Mammary epithelial cell (primary cell): ENCODE results near the gene NF1.

Experiments
- CTCF ChIP-seq, 2 donors: IDR thresholded peaks in 1 of 2; conservative IDR thresholded peaks in 1 of 2; 2 replicates each; pipeline ENCODE4 v1.5.1; 2011 to 2012; ENCODE audit warnings: inconsistent platforms in 2 of 2, low read length in 2 of 2, mild to moderate bottlenecking in 2 of 2, control low read depth in 1 of 2, low read depth in 1 of 2; ENCODE audit not compliant: insufficient read depth in 1 of 2; ENCODE audit errors: extremely low read depth in 1 of 2
- EZH2 ChIP-seq: IDR thresholded peaks from 2 replicates; pipeline ENCODE4 v1.6.1; 2012; ENCODE audit warnings: low read length, inconsistent platforms, borderline replicate concordance

- no peak for TF ChIP-seq CTCF (conservative IDR thresholded peaks at IDR 0.05 in 1 of 2, IDR thresholded peaks at IDR 0.05 in 1 of 2; ENCODE audit: extremely low read depth in 1 of 2, insufficient read depth in 1 of 2, low read depth in 1 of 2, low read length in 2 of 2)
- no peak for TF ChIP-seq EZH2
Measured at GRCh38 chr17:31052187-31052889, 42.4 kb upstream of the NF1 start.
